ENCODE data around the gene POM121L12. TPM values are rescaled to one million over a fixed set of nuclear protein-coding genes. Genes with fewer than 3 reads are reported as not detected.

The POM121L12 gene
- not detected in 2 replicates for total RNA-seq

DNA sequence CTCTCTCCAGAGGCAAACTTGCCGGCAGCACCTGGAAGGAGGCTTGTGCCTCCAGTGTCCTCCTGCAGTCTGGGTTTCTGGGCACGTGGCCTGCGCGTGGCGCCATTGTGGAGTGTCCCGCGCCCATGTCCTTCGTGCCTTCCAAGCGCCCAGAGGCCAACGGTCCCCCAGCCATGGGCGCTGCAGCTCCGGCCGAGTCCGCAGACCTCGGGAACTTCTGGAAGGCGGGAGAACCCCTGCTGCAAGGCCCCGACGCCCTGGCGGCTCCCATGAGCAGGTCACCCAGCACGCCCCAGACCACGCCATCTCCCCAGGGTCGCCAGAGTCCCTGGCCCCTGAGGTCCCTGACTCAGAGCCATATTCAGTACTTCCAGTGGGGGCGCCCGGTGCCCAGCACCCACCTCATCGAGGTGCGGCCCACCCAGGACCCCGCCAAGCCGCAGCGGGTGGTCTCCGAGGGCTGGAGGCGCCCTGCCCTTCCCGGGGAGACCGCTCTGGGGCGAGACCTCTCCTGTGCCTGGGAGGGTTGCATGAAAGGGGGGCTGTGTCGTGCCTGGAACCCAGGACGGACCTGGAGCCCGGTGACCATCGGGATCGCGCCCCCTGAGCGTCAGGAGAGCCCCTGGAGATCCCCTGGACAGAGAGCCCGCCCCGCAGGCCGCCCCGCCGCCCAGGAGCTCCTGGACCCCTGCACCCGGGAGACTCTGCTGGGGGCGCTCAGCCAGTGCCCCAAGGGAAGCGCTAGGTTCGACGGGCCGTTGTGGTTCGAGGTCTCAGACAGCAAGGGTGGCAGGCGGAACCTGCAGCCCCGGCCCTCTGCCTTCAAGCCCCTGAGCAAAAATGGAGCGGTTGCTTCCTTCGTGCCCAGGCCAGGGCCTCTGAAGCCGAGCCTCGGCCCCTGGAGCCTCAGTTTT is at the start of gene POM121L12:
Gene POM121L12 (plus strand): TSS at position 135 of the 914 bp plus-strand sequence. CDS start 39 bp downstream, at position 174.
- TF ChIP-seq, protein P1, sequence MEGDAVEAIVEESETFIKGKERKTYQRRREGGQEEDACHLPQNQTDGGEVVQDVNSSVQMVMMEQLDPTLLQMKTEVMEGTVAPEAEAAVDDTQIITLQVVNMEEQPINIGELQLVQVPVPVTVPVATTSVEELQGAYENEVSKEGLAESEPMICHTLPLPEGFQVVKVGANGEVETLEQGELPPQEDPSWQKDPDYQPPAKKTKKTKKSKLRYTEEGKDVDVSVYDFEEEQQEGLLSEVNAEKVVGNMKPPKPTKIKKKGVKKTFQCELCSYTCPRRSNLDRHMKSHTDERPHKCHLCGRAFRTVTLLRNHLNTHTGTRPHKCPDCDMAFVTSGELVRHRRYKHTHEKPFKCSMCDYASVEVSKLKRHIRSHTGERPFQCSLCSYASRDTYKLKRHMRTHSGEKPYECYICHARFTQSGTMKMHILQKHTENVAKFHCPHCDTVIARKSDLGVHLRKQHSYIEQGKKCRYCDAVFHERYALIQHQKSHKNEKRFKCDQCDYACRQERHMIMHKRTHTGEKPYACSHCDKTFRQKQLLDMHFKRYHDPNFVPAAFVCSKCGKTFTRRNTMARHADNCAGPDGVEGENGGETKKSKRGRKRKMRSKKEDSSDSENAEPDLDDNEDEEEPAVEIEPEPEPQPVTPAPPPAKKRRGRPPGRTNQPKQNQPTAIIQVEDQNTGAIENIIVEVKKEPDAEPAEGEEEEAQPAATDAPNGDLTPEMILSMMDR (IDR thresholded peaks at IDR 0.05; ENCODE audit: insufficient read depth, low read depth, low read length): no peak
- no peak for DNase-seq (ENCODE audit: low read depth)
- no peak within 1 kb of the TSS for H3K4me3 ChIP-seq (ENCODE audit: low read depth, low read length)

DNA sequence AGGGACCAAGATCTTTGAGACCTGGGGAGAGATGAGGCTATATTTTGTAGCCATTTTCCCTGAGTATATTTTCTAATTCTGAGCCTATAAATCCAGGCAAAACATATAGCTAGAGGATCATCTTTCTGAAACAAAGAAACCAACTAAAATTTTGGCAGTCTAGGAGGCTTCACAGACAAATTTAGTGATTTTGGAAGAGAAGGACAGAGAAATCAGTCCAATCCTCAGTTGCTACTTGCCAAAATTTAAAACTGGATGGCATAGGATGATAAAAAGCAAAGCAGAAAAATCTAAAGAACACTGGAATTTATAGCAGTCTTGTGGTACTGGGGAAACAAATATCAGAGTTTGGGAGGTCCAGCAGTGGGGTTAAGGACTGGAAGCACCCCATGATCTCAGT is 43.4 kb upstream of the POM121L12 start:
- no peak for DNase-seq (ENCODE audit: low read depth)
- TF ChIP-seq, protein P1 (IDR thresholded peaks at IDR 0.05; ENCODE audit: insufficient read depth, low read depth, low read length): no peak

DNA sequence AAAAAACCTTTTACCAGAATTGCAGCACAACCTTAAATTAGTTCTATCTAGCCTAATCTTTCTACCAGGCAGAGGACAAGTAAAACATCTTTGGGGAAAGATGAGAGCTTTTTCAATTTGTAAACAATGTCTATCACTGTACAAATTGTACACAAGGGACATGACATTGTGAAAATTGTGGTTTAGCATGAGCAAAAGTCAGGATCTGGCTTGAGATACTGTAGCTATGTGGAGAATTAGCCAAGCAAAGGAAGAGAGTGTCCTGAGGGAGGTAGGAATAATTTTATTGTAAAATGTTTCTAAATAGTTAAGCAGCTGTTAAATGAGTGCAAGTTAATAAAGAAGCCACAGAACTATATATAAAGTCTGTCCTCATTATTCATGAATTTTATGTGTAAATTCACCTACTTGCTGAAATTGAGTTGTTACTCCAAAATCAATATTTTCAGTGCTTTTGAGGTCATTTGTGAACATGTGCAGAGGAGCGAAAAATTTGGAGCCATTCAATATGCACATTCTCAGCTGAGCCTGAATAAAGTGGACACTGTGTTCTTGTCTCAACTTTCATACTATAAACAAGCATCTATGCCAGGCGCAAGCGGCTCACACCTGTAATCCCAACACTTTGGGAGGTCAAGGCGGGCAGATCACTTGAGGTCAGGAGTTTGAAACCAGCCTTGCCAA is 42.8 kb upstream of the POM121L12 start:
- no peak for DNase-seq (ENCODE audit: low read depth)

More for the DNA sequence above, 43.4 kb upstream of the POM121L12 start:
- no peak overlapping the region for H3K4me3 ChIP-seq (ENCODE audit: low read depth, low read length)

DNA sequence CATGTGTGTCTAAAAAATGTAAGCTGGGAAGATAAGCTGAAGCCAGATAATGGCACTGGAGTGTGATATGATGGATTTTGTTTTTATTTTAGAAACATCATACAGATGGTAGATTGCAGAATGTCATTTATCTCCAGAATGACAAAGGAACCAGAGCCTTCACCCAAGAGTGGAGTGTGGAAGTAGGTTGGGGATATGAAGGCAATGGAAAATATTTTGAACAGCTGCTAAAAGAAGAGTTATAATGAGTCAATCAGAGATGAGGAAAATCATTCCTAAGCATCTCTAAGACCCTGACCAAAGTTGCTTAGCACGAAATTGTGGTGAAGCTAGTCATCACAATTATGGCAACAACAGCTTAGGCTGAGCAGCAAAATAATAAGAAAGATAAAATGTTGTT is 39.8 kb upstream of the POM121L12 start:
- TF ChIP-seq, protein P1 (IDR thresholded peaks at IDR 0.05; ENCODE audit: insufficient read depth, low read depth, low read length): no peak
- DNase-seq (ENCODE audit: low read depth): no peak

More for the DNA sequence above, 42.8 kb upstream of the POM121L12 start:
- TF ChIP-seq, protein P1 (IDR thresholded peaks at IDR 0.05; ENCODE audit: insufficient read depth, low read depth, low read length): no peak
- H3K4me3 ChIP-seq (ENCODE audit: low read depth, low read length): no peak overlapping the region

DNA sequence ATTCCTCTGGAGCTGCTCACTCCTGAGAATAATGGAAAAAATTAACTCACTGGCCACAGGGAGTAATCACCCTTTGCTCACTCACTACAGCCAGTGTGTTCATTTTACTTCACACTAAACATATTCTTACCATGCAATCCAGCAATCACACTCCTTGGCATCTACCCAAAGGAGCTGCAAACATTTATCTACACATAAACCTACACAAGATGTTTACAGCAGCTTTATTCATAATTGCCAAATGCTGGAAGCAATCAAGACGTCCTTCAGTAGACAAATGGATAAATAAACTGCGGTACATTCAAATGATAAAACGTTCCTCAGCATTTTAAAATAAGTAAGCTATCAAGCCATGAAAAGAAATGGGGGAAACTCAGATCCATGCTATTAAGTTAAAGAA is 34.2 kb upstream of the POM121L12 start:
- TF ChIP-seq, protein P1 (IDR thresholded peaks at IDR 0.05; ENCODE audit: insufficient read depth, low read depth, low read length): no peak
- no peak overlapping the region for H3K4me3 ChIP-seq (ENCODE audit: low read depth, low read length)
- no peak for DNase-seq (ENCODE audit: low read depth)

More for the DNA sequence above, 39.8 kb upstream of the POM121L12 start:
- H3K4me3 ChIP-seq (ENCODE audit: low read depth, low read length): no peak overlapping the region

DNA sequence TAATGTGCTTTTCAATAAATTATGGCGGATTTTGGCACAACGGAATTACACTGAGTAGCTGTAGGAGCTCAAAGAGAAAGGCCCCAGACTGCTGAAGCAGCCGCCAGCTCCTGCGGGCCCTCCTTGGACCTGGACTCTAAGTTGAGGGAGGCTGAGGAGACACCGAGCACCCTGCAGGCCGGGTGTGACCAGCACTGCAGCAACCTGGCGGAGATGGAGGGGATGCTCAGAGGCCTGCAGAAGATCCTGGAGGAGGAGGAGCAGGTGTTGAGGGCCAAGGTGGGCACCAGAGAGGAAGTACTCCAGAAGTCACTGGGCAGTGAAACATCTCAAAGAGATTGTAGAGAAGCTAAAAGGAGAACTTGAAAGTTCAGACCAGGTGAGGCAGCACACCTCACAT is 33.0 kb upstream of the POM121L12 start:
- H3K4me3 ChIP-seq (ENCODE audit: low read depth, low read length): no peak overlapping the region
- no peak for DNase-seq (ENCODE audit: low read depth)
- TF ChIP-seq, protein P1 (IDR thresholded peaks at IDR 0.05; ENCODE audit: insufficient read depth, low read depth, low read length): no peak
